CD4-positive, alpha-beta T cell treated with Interleukin-15 for 4 hours (primary cell): Measurements from ENCODE around the gene TAF15.

Source experiments
- DNase-seq: peaks from one replicate; pipeline ENCODE4 v3.0.0-alpha.2; 2020; ENCODE audit warnings: low spot score

The TAF15 gene

GRCh38 chr17:35821308-35821707, 12.0 kb downstream of the TAF15 start:
- DNase-seq = no peak

GRCh38 chr17:35825206-35825605, 15.9 kb downstream of the TAF15 start:
- DNase-seq = no peak

GRCh38 chr17:35841101-35841500, 31.8 kb downstream of the TAF15 start:
- no peak for DNase-seq

GRCh38 chr17:35841505-35841904, 32.2 kb downstream of the TAF15 start:
- DNase-seq = no peak

GRCh38 chr17:35842239-35842638, 33.0 kb downstream of the TAF15 start:
- no peak for DNase-seq

- no peak for DNase-seq
These were observed 34.4 kb downstream of the TAF15 start for GRCh38 chr17:35843698-35844097.

- no peak for DNase-seq
These were observed 35.3 kb downstream of the TAF15 start for GRCh38 chr17:35844547-35844946.

GRCh38 chr17:35846055-35846809, 36.9 kb downstream of the TAF15 start:
- no peak for DNase-seq

GRCh38 chr17:35847006-35847405, 37.7 kb downstream of the TAF15 start:
- no peak for DNase-seq

GRCh38 chr17:35847633-35848373, 38.5 kb downstream of the TAF15 start:
- DNase-seq = no peak

GRCh38 chr17:35849469-35850348, 40.4 kb downstream of the TAF15 start:
- peak; percentile 75 for DNase-seq

- no peak for DNase-seq
These were observed 46.7 kb downstream of the TAF15 start for GRCh38 chr17:35855965-35856364.

- DNase-seq = no peak
These were observed 47.3 kb downstream of the TAF15 start for GRCh38 chr17:35856603-35857002.

- no peak for DNase-seq
These were observed 55.6 kb downstream of the TAF15 start for GRCh38 chr17:35864853-35865252.

- DNase-seq = no peak
These were observed 56.4 kb downstream of the TAF15 start for GRCh38 chr17:35865412-35866340.

GRCh38 chr17:35866341-35866950, 57.2 kb downstream of the TAF15 start:
- DNase-seq = no peak

- DNase-seq = no peak
These were observed 58.3 kb downstream of the TAF15 start for GRCh38 chr17:35867574-35867973.

- no peak for DNase-seq
These were observed 59.5 kb downstream of the TAF15 start, which contains the start of gene HEATR9 for GRCh38 chr17:35868737-35869136. HEATR9 (minus strand) TSS chr17:35868891; CDS start chr17:35868742, 149 bp downstream.

- peak; percentile 22 for DNase-seq
These were observed 61.9 kb downstream of the TAF15 start for GRCh38 chr17:35870906-35871819.
